ENCODE results near the gene PEF1.

The PEF1 gene

GRCh38 chr1:31602081-31602480 is 42.6 kb downstream of the PEF1 start:
- TF ChIP-seq TAF1 (IDR thresholded peaks at IDR 0.05; ENCODE audit: low read depth) (no peak), CEBPB (IDR thresholded peaks at IDR 0.05) (no peak), YY1 (IDR thresholded peaks at IDR 0.05; ENCODE audit: low read depth) (no peak), EGR1 (IDR thresholded peaks at IDR 0.05) (no peak), MAX (IDR thresholded peaks at IDR 0.05) (no peak), FOXM1 (IDR thresholded peaks at IDR 0.05; ENCODE audit: borderline replicate concordance, low read depth) (no peak), TEAD4 (IDR thresholded peaks at IDR 0.05) (no peak), RAD21 (IDR thresholded peaks at IDR 0.05; ENCODE audit: low read depth) (no peak), USF1 (IDR thresholded peaks at IDR 0.05) (no peak), CREB1 (IDR thresholded peaks at IDR 0.05; ENCODE audit: low read depth) (no peak), REST (IDR thresholded peaks at IDR 0.05; ENCODE audit: low read depth) (no peak), EP300 (IDR thresholded peaks at IDR 0.05; ENCODE audit: borderline replicate concordance) (no peak), ZBTB7A (IDR thresholded peaks at IDR 0.05; ENCODE audit: low read depth) (no peak), TCF12 (IDR thresholded peaks at IDR 0.05; ENCODE audit: low read depth) (no peak)

GRCh38 chr1:31600641-31601040 is 44.0 kb downstream of the PEF1 start:
- TF ChIP-seq EGR1 (IDR thresholded peaks at IDR 0.05) (no peak), MAX (IDR thresholded peaks at IDR 0.05) (no peak), ZBTB7A (IDR thresholded peaks at IDR 0.05; ENCODE audit: low read depth) (no peak)

DNA sequence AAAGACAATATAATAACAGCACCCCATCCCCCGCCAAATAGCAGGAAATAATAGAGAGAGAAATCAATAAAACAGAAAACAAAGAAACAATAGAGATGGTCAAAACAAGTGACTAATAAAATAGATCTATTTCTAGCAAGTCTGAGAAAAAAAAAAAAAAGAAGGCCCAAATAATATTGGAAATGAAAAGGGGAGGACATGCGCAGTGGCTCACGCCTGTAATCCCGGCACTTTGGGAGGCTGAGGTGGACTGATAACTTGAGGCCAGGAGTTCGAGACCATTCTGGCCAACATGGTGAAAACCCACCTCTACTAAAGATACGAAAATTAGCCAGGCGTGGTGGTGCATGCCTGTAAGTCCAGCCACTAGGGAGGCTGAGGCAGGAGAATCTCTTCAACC is 45.7 kb downstream of the PEF1 start:
- TF ChIP-seq MAX (IDR thresholded peaks at IDR 0.05) (no peak), TCF12 (IDR thresholded peaks at IDR 0.05; ENCODE audit: low read depth) (no peak), RAD21 (IDR thresholded peaks at IDR 0.05; ENCODE audit: low read depth) (no peak), EP300 (IDR thresholded peaks at IDR 0.05; ENCODE audit: borderline replicate concordance) (no peak), EGR1 (IDR thresholded peaks at IDR 0.05) (no peak), FOXM1 (IDR thresholded peaks at IDR 0.05; ENCODE audit: borderline replicate concordance, low read depth) (no peak), YY1 (IDR thresholded peaks at IDR 0.05; ENCODE audit: low read depth) (no peak)

GRCh38 chr1:31596737-31597097 is 48.0 kb downstream of the PEF1 start:
- TF ChIP-seq USF1 (IDR thresholded peaks at IDR 0.05) (no peak), REST (IDR thresholded peaks at IDR 0.05; ENCODE audit: low read depth) (no peak), YY1 (IDR thresholded peaks at IDR 0.05; ENCODE audit: low read depth) (no peak), TAF1 (IDR thresholded peaks at IDR 0.05; ENCODE audit: low read depth) (no peak), TCF12 (IDR thresholded peaks at IDR 0.05; ENCODE audit: low read depth) (no peak), CREB1 (IDR thresholded peaks at IDR 0.05; ENCODE audit: low read depth) (no peak), ZBTB7A (IDR thresholded peaks at IDR 0.05; ENCODE audit: low read depth) (no peak), NFIC (IDR thresholded peaks at IDR 0.05) (no peak), FOXM1 (IDR thresholded peaks at IDR 0.05; ENCODE audit: borderline replicate concordance, low read depth) (no peak), CEBPB (IDR thresholded peaks at IDR 0.05) (no peak), RAD21 (IDR thresholded peaks at IDR 0.05; ENCODE audit: low read depth) (no peak), TEAD4 (IDR thresholded peaks at IDR 0.05) (no peak), EP300 (IDR thresholded peaks at IDR 0.05; ENCODE audit: borderline replicate concordance) (no peak), EGR1 (IDR thresholded peaks at IDR 0.05) (no peak), MAX (IDR thresholded peaks at IDR 0.05) (no peak)

- TF ChIP-seq FOXM1 (IDR thresholded peaks at IDR 0.05; ENCODE audit: borderline replicate concordance, low read depth) = no peak
- no peak for TF ChIP-seq CREB1 (IDR thresholded peaks at IDR 0.05; ENCODE audit: low read depth)
- TF ChIP-seq CEBPB (IDR thresholded peaks at IDR 0.05) = no peak
- no peak for TF ChIP-seq YY1 (IDR thresholded peaks at IDR 0.05; ENCODE audit: low read depth)
- no peak for TF ChIP-seq USF1 (IDR thresholded peaks at IDR 0.05)
- TF ChIP-seq REST (IDR thresholded peaks at IDR 0.05; ENCODE audit: low read depth) = no peak
- no peak for TF ChIP-seq NFIC (IDR thresholded peaks at IDR 0.05)
- no peak for TF ChIP-seq EGR1 (IDR thresholded peaks at IDR 0.05)
- TF ChIP-seq RAD21 (IDR thresholded peaks at IDR 0.05; ENCODE audit: low read depth) = no peak
- no peak for TF ChIP-seq ZBTB7A (IDR thresholded peaks at IDR 0.05; ENCODE audit: low read depth)
- TF ChIP-seq TAF1 (IDR thresholded peaks at IDR 0.05; ENCODE audit: low read depth) = no peak
- no peak for TF ChIP-seq TEAD4 (IDR thresholded peaks at IDR 0.05)
- TF ChIP-seq MAX (IDR thresholded peaks at IDR 0.05) = no peak
- no peak for TF ChIP-seq TCF12 (IDR thresholded peaks at IDR 0.05; ENCODE audit: low read depth)
- TF ChIP-seq EP300 (IDR thresholded peaks at IDR 0.05; ENCODE audit: borderline replicate concordance) = no peak
Observed at GRCh38 chr1:31595836-31596736, 48.6 kb downstream of the PEF1 start.
